ENCODE measurements around the gene GATA5. TPM values are rescaled to one million over a fixed set of nuclear protein-coding genes. Genes with fewer than 3 reads are reported as not detected.
A peak's percentile ranks its signal among the peaks of the same experiment; 100 is the strongest.
"Not testable (repeated sequence)": the region's sequence is repeated elsewhere in the genome, so short reads cannot be mapped to it uniquely, and the experiment has no call there.

GATA5 gene
- total and polyA plus RNA-seq, 4 donors, result 0.13 to 0.50 TPM; not detected in 2

- WGBS (ENCODE audit: insufficient coverage), result 29% methylated on average over 30 of the region's 32 CpGs
- H3K27ac ChIP-seq (ENCODE audit: low read depth, low read length), result no peak overlapping the region
- peaks cover 24% of the 10 kb centered on the region for H3K4me1 ChIP-seq (ENCODE audit: control insufficient read depth, insufficient read depth, low read length)
- no peaks in the 10 kb centered on the region for H3K27me3 ChIP-seq (ENCODE audit: control insufficient read depth, insufficient read depth, low read length)
- no peak overlapping the region for H3K4me3 ChIP-seq (ENCODE audit: low read depth, low read length)
- DNase-seq (ENCODE audit: low read depth in 4 of 6, low spot score in 6 of 6), result peak in 2 of 6 donors; percentile 31 to 34
- H3K36me3 ChIP-seq (ENCODE audit: control insufficient read depth, insufficient read depth, low read length), result peaks cover 2% of the 10 kb centered on the region
- no peaks in the 10 kb centered on the region for H3K9me3 ChIP-seq (ENCODE audit: control insufficient read depth, insufficient read depth, low read length)
Observed at GRCh38 chr20:62496568-62497218, 20.9 kb upstream of the GATA5 start.

- H3K27ac ChIP-seq (ENCODE audit: low read depth, low read length), result no peak overlapping the region
- H3K4me1 ChIP-seq (ENCODE audit: control insufficient read depth, insufficient read depth, low read length), result peaks cover 24% of the 10 kb centered on the region
- no peaks in the 10 kb centered on the region for H3K27me3 ChIP-seq (ENCODE audit: control insufficient read depth, insufficient read depth, low read length)
- no peaks in the 10 kb centered on the region for H3K9me3 ChIP-seq (ENCODE audit: control insufficient read depth, insufficient read depth, low read length)
- DNase-seq (ENCODE audit: low read depth in 4 of 6, low spot score in 6 of 6), result no peak
- H3K4me3 ChIP-seq (ENCODE audit: low read depth, low read length), result no peak overlapping the region
- peaks cover 2% of the 10 kb centered on the region for H3K36me3 ChIP-seq (ENCODE audit: control insufficient read depth, insufficient read depth, low read length)
- whole genome bisulfite sequencing (ENCODE audit: insufficient coverage), result 58% methylated on average over 23 of the region's 34 CpGs
Observed at GRCh38 chr20:62495749-62496567, 20.2 kb upstream of the GATA5 start.

GRCh38 chr20:62494980-62495748 lies 19.4 kb upstream of the GATA5 start:
- Histone ChIP-seq H3K9me3 (ENCODE audit: control insufficient read depth, insufficient read depth, low read length) (no peaks in the 10 kb centered on the region), H3K4me1 (ENCODE audit: control insufficient read depth, insufficient read depth, low read length) (peaks cover 24% of the 10 kb centered on the region), H3K27me3 (ENCODE audit: control insufficient read depth, insufficient read depth, low read length) (no peaks in the 10 kb centered on the region), H3K4me3 (ENCODE audit: low read depth, low read length) (no peak overlapping the region), H3K27ac (ENCODE audit: low read depth, low read length) (no peak overlapping the region), H3K36me3 (ENCODE audit: control insufficient read depth, insufficient read depth, low read length) (peaks cover 2% of the 10 kb centered on the region)
- peak in 1 of 6 donors; percentile 33 for DNase-seq (ENCODE audit: low read depth in 4 of 6, low spot score in 6 of 6)
- 74% methylated on average over 21 of the region's 26 CpGs for WGBS (ENCODE audit: insufficient coverage)

GRCh38 chr20:62494537-62494936 lies 18.7 kb upstream of the GATA5 start:
- no peaks in the 10 kb centered on the region for H3K9me3 ChIP-seq (ENCODE audit: control insufficient read depth, insufficient read depth, low read length)

GRCh38 chr20:62493886-62494285 lies 18.1 kb upstream of the GATA5 start:
- H3K4me3 ChIP-seq (ENCODE audit: low read depth, low read length), result no peak overlapping the region
- no peak overlapping the region for H3K27ac ChIP-seq (ENCODE audit: low read depth, low read length)
- H3K36me3 ChIP-seq (ENCODE audit: control insufficient read depth, insufficient read depth, low read length), result peaks cover 2% of the 10 kb centered on the region
- H3K27me3 ChIP-seq (ENCODE audit: control insufficient read depth, insufficient read depth, low read length), result no peaks in the 10 kb centered on the region
- H3K4me1 ChIP-seq (ENCODE audit: control insufficient read depth, insufficient read depth, low read length), result peaks cover 20% of the 10 kb centered on the region
- DNase-seq (ENCODE audit: low read depth in 4 of 6, low spot score in 6 of 6), result no peak
- H3K9me3 ChIP-seq (ENCODE audit: control insufficient read depth, insufficient read depth, low read length), result no peaks in the 10 kb centered on the region
- 96% methylated on average over 9 of the region's 10 CpGs for WGBS (ENCODE audit: insufficient coverage)

More at GRCh38 chr20:62494537-62494936, 18.7 kb upstream of the GATA5 start:
- Histone ChIP-seq H3K36me3 (ENCODE audit: control insufficient read depth, insufficient read depth, low read length) (peaks cover 2% of the 10 kb centered on the region), H3K27ac (ENCODE audit: low read depth, low read length) (no peak overlapping the region), H3K27me3 (ENCODE audit: control insufficient read depth, insufficient read depth, low read length) (no peaks in the 10 kb centered on the region), H3K4me1 (ENCODE audit: control insufficient read depth, insufficient read depth, low read length) (peaks cover 20% of the 10 kb centered on the region), H3K4me3 (ENCODE audit: low read depth, low read length) (no peak overlapping the region)
- DNase-seq (ENCODE audit: low read depth in 4 of 6, low spot score in 6 of 6), result no peak
- WGBS (ENCODE audit: insufficient coverage), result 62% methylated on average over 6 of the region's 7 CpGs

GRCh38 chr20:62493253-62493885 lies 17.6 kb upstream of the GATA5 start:
- Histone ChIP-seq H3K4me3 (ENCODE audit: low read depth, low read length) (no peak overlapping the region), H3K4me1 (ENCODE audit: control insufficient read depth, insufficient read depth, low read length) (peaks cover 20% of the 10 kb centered on the region), H3K9me3 (ENCODE audit: control insufficient read depth, insufficient read depth, low read length) (no peaks in the 10 kb centered on the region), H3K27ac (ENCODE audit: low read depth, low read length) (no peak overlapping the region), H3K36me3 (ENCODE audit: control insufficient read depth, insufficient read depth, low read length) (peaks cover 2% of the 10 kb centered on the region), H3K27me3 (ENCODE audit: control insufficient read depth, insufficient read depth, low read length) (peaks cover 3% of the 10 kb centered on the region)
- 93% methylated on average over 15 of the region's 15 CpGs for WGBS (ENCODE audit: insufficient coverage)
- no peak for DNase-seq (ENCODE audit: low read depth in 4 of 6, low spot score in 6 of 6)

- Histone ChIP-seq H3K4me1 (ENCODE audit: control insufficient read depth, insufficient read depth, low read length) (peaks cover 20% of the 10 kb centered on the region), H3K36me3 (ENCODE audit: control insufficient read depth, insufficient read depth, low read length) (peaks cover 2% of the 10 kb centered on the region), H3K27me3 (ENCODE audit: control insufficient read depth, insufficient read depth, low read length) (peaks cover 8% of the 10 kb centered on the region), H3K9me3 (ENCODE audit: control insufficient read depth, insufficient read depth, low read length) (no peaks in the 10 kb centered on the region), H3K4me3 (ENCODE audit: low read depth, low read length) (no peak overlapping the region), H3K27ac (ENCODE audit: low read depth, low read length) (no peak overlapping the region)
- DNase-seq (ENCODE audit: low read depth in 4 of 6, low spot score in 6 of 6), result no peak
- WGBS (ENCODE audit: insufficient coverage), result 84% methylated on average over 10 of the region's 10 CpGs
Observed at GRCh38 chr20:62492711-62493110, 16.9 kb upstream of the GATA5 start.

- H3K4me3 ChIP-seq (ENCODE audit: low read depth, low read length); H3K4me1 ChIP-seq (ENCODE audit: control insufficient read depth, insufficient read depth, low read length); H3K27ac ChIP-seq (ENCODE audit: low read depth, low read length); H3K36me3 ChIP-seq (ENCODE audit: control insufficient read depth, insufficient read depth, low read length); DNase-seq (ENCODE audit: low read depth in 4 of 6, low spot score in 6 of 6); H3K9me3 ChIP-seq (ENCODE audit: control insufficient read depth, insufficient read depth, low read length): not testable (repeated sequence)
- H3K27me3 ChIP-seq (ENCODE audit: control insufficient read depth, insufficient read depth, low read length), result peaks cover 26% of the 10 kb centered on the region
- WGBS (ENCODE audit: insufficient coverage), result 85% methylated on average over 4 of the region's 4 CpGs
Observed at GRCh38 chr20:62490783-62491182, 15.0 kb upstream of the GATA5 start.

- peaks cover 7% of the 10 kb centered on the region for H3K4me1 ChIP-seq (ENCODE audit: control insufficient read depth, insufficient read depth, low read length)
- WGBS (ENCODE audit: insufficient coverage), result 83% methylated on average over 8 of the region's 8 CpGs
- DNase-seq (ENCODE audit: low read depth in 4 of 6, low spot score in 6 of 6), result no peak
- peaks cover 35% of the 10 kb centered on the region for H3K27me3 ChIP-seq (ENCODE audit: control insufficient read depth, insufficient read depth, low read length)
- no peaks in the 10 kb centered on the region for H3K9me3 ChIP-seq (ENCODE audit: control insufficient read depth, insufficient read depth, low read length)
- H3K36me3 ChIP-seq (ENCODE audit: control insufficient read depth, insufficient read depth, low read length), result no peaks in the 10 kb centered on the region
- no peak overlapping the region for H3K27ac ChIP-seq (ENCODE audit: low read depth, low read length)
- H3K4me3 ChIP-seq (ENCODE audit: low read depth, low read length), result no peak overlapping the region
Observed at GRCh38 chr20:62489932-62490263, 14.1 kb upstream of the GATA5 start.

Measured in spinal cord (tissue), 10 donors.